NCI-H69 (cell line): ENCODE data around the gene NUP205.
A peak's percentile ranks its signal among the peaks of the same experiment; 100 is the strongest.

Source experiments
- DNase-seq: peaks from one replicate; lab custom pipeline; 2025; lab: John Stamatoyannopoulos, UW

The NUP205 gene

GRCh38 chr7:135557455-135558336 lies at the start of gene NUP205:
TSS of gene NUP205 (plus strand) at chr7:135557917. CDS start at chr7:135557945, 28 bp downstream.
- peak; percentile 94 for DNase-seq

GRCh38 chr7:135508883-135509588 lies 48.7 kb upstream of the NUP205 start:
- peak; percentile 74 for DNase-seq

DNA sequence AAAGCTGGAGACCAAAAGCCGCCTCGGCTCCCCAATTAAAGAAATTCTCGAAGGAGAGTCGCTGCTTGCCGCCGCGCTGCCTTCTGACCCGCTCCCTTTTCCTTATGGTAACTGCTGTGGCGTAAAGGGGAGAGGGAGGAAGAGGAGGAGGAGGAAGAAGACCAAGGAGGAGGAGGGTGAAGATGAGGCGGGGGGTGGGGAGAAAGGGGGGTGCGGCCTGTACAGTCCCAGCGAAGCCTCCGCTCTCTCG lies 48.2 kb upstream of the NUP205 start:
- peak; percentile 87 for DNase-seq

DNA sequence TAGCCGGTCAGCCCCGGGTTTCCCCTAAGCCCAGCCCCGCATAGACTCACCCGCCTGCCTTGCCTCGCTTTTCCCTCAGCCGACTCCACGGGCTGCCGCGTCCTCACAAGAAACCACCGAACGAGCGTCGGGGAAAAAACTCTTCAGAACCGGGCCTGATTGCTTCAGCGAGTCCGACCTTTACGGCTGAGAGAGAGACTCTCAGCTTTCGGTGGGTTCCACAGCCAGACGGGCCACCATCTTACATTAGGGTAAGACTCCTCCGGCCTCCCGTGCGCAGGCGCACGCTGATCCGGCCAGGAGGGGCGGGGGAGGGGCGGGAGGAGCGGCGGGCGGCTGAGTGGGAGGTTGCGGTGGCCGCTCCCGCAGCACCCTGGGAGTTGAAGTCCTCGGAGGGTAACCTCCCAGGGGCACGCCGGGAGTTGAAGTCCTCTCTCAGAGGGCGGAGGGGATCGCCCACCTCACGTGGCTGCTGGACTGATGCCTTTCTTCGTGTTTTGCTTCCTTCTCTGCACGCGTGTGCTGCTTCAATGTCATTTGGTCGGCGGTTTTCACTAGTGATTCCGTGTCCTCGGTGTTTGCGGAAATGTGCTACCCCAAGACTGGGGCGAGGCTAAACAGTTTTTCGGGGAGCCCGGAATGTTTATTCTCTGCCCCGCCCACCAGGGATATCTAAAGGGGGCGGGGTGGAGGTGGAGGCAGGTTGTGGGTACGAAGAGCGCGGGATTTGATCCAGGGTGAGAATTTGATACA lies 47.7 kb upstream of the NUP205 start, which contains the start of gene CNOT4:
CNOT4 (minus strand) TSS at position 264 of the 753 bp plus-strand sequence. CDS start 71,771 bp downstream, outside the sequence.
- DNase-seq = peak; percentile 99

DNA sequence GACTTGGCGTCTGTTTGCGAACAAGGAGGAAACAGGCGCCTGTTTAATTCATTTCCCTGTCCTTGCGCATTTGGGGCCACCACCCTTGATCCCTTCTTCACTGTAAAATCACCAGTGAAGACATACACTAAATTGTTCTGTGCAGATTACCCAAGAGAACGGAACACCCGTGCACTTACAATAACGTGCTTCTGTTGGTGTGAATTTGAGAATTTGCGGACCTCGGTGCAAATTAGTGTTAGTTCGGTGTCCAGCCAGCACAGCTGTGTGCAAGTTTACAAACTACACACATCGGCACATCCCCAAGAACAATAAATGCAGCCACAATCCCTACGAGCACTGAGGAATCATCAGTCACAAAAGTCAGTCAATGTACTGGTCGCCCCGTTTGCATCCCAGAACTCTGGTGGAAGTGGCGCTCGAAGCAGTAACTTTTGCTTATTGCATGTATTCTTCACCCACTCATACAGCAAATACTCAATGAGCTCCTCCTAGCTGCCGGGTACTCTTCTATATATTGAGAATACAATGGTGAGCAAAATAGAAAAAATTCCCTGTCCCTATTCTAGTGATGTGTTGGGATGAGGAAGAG lies 47.0 kb upstream of the NUP205 start:
- DNase-seq = peak; percentile 55

DNA sequence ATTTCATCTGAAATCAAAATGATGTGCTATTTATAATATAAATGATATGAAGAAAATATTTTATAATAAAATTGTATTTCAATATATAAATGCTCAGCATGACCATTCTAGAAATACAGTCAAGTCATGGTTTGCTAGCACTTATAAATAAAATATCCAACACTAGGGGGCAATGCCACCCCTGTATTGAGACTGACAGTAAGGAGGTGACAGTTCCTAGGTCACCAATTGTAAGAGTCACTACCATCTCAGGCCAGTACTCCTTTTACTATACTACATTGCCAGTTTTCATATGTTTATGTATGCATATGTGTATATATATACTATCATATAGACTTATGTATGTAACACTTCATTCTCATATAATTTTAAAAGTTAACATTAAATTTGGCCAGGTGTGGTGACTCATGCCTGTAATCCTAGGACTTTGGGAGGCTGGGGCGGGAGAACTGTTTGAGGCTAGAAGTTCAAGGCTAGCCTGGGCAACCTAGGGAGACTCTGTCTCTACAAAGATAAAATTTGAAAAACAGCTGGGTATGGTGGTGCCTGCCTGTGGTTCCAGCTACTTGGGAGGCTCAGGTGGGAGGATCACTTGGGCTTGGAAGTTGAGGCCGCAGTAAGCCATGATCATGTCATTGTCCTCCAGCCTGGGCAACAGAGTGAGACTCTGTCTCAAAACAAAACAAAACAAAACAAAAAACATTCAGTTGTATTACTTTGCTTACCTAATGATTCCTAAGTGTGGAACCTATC lies 45.4 kb upstream of the NUP205 start:
- DNase-seq = peak; percentile 85

DNA sequence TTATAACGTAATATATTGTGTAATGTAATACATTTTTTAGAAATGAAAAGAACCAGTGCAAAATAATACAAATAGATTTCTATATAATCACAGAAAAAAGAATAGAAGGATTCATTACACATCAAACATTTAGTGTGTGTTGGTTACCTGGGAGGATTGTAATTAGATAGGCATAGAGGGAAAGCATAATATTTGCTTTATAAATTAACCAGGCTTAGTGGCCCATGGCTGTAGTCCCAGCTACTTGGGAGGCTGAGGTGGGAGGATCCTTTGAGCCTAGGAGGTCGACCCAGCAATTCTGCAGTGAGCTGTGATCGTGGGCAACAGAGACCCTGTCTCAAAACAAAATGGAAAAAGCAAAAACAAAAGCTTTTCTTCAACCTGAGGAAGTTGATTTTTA lies 42.9 kb upstream of the NUP205 start:
- DNase-seq = peak; percentile 59

GRCh38 chr7:135517060-135517459 lies 40.7 kb upstream of the NUP205 start:
- no peak for DNase-seq

DNA sequence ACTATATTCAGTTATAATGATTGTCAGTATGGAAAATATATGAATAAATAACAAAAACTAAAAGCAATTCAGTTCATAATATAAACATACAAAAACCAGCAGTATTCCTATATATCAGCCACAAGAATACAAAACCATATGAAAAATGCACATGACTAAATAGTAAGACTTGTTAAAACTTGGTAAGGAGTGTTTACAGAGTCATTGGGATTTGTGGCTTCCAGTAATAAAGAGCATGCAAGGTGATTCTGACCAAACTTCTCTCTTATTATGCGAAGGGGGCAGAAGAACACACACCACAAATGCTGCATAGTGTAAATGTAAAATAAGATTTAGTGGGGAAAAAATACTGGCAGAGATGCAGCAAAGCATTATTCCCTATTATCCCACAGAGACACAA lies 39.0 kb upstream of the NUP205 start:
- DNase-seq = no peak

DNA sequence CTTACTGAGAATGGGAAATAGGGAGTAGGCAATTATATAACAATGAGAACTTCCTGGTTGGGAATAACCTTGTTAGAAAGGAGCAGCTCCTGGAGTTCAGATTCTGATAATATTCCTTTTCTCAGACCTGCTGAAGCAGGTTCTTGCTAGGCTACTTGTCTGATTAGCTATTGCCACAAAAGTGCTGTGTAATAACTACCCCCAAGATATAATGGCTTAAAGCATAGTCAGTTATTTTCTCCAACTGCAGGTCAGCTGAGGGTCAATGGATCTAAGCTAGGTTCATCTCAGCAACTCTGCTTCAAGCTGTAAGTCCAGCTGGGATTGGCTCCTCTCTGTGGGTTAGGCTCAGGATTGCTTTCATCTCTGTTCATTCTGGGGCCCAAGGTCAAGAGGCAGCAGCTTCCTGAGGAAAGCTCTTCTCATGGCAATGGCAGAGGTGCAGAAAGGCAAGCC lies 38.5 kb upstream of the NUP205 start:
- DNase-seq = no peak

- DNase-seq = no peak
These were observed 37.8 kb upstream of the NUP205 start for GRCh38 chr7:135519871-135520270.

- no peak for DNase-seq
These were observed 35.2 kb upstream of the NUP205 start for GRCh38 chr7:135522509-135522908.

DNA sequence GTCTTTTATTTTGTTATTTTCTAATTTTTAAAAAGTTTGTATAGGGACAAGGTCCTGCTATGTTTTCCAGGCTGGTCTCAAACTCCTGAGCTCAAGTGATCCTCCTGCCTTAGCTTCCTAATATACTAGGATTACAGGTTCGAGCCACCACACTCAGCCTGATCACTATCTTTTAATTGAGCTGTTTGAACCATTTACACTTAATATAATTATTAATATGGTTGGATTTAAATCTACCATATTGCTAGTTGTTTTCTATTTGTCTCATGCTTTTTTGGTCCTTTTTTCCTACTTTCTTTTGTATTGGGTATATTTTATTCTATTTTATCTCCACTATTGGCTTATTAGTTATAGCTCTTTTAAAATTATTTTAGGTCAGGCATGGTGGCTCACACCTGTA lies 34.6 kb upstream of the NUP205 start:
- no peak for DNase-seq

- DNase-seq = no peak
These were observed 32.3 kb upstream of the NUP205 start for GRCh38 chr7:135525426-135525825.

- no peak for DNase-seq
These were observed 30.7 kb upstream of the NUP205 start for GRCh38 chr7:135527025-135527424.

DNA sequence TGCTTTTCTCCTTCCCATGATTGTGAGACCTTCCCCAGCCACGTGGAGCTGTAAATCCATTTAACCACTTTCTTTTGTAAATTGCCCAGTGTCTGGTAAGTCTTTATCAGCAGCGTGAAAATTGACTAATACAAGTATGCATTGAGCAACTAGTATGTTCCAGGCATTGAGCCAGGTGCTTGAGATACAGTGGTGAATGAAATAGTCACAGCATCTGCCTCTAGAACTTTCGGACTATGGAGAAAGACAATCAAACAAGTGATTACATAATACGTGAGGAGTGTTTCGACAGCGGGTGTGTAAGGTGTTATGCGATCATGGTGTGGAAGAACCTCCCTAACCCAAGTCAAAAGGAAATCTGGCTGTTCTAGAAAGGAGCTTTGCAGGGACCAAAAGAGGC lies 21.6 kb upstream of the NUP205 start:
- DNase-seq = no peak

GRCh38 chr7:135537453-135537852 lies 20.3 kb upstream of the NUP205 start:
- no peak for DNase-seq

- DNase-seq = no peak
These were observed 19.8 kb upstream of the NUP205 start for GRCh38 chr7:135537905-135538304.

- DNase-seq = no peak
These were observed 19.3 kb upstream of the NUP205 start for GRCh38 chr7:135538376-135538775.

GRCh38 chr7:135539629-135540028 lies 18.1 kb upstream of the NUP205 start:
- DNase-seq = no peak

DNA sequence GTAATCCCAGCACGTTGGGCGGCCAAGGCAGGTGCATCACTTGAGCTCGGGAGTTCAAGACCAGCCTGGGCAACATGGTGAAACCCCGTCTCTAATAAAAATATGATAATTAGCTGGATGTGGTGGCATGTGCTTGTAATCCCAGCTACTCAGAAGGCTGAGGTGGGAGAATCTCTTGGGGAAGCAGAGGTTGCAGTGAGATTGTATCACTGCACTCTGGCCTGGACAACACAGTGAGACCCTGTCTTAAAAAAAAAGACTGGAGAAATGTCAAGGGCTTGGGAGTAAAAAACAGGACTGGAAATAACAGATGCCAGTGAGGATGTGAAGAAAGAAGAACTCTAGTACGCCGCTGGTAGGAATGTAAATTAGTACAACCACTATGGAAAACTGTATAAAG lies 16.7 kb upstream of the NUP205 start:
- DNase-seq = no peak
